Naive thymus-derived CD8-positive, alpha-beta T cell (primary cell): Measurements from ENCODE around the gene RAB2B. TPM values are rescaled to one million over a fixed set of nuclear protein-coding genes. Genes with fewer than 3 reads are reported as not detected.
A peak's percentile ranks its signal among the peaks of the same experiment; 100 is the strongest.

Experiments used
- ATAC-seq, 2 donors: fragments of 150-1000 bp; cut with Tn5 transposase in 1 of 2; sonication (Bioruptor Pico), chemical (Tn5 transposase) in 1 of 2; 1 replicate in 1 of 2; 2 replicates in 1 of 2; pipeline ENCODE4 v1.10.0; 2021; ENCODE audit warnings: mild to moderate bottlenecking in 2 of 2, moderate library complexity in 2 of 2
- POLR2A ChIA-PET: fragments of 350-600 bp; sonication (Branson Sonifier 250); formaldehyde crosslinking; loops from one replicate; lab custom pipeline; 2021; ENCODE audit warnings: antibody characterized with exemption; lab: Charles Lee
- DNase-seq, 10 donors: peaks; one replicate each; pipeline versions ENCODE4 v3.0.0 to v3.0.0-alpha.2; 2020 to 2022
- H3K27ac Mint-ChIP-seq, 10 donors: one replicate each; pipeline ENCODE4 v1.8.0; 2020 to 2022; ENCODE audit warnings: mild to moderate bottlenecking in 10 of 10, mixed read lengths in 10 of 10, moderate library complexity in 4 of 10, inconsistent platforms in 1 of 10
- H3K27me3 Mint-ChIP-seq, 5 donors: one replicate each; pipeline ENCODE4 v1.8.0; 2021 to 2022; ENCODE audit warnings: mixed read lengths in 5 of 5
- H3K36me3 Mint-ChIP-seq, 3 donors: one replicate each; pipeline ENCODE4 v1.8.0; 2020 to 2022; ENCODE audit warnings: mixed read lengths in 3 of 3, mild to moderate bottlenecking in 2 of 3, inconsistent platforms in 1 of 3
- H3K4me1 Mint-ChIP-seq, 4 donors: one replicate each; pipeline ENCODE4 v1.8.0; 2021 to 2022; ENCODE audit warnings: mixed read lengths in 4 of 4
- H3K4me3 Mint-ChIP-seq, 10 donors: one replicate each; pipeline ENCODE4 v1.8.0; 2020 to 2022; ENCODE audit warnings: mild to moderate bottlenecking in 10 of 10, mixed read lengths in 10 of 10, moderate library complexity in 6 of 10, inconsistent platforms in 1 of 10
- H3K9me3 Mint-ChIP-seq, 9 donors: one replicate each; pipeline ENCODE4 v1.8.0; 2020 to 2022; ENCODE audit warnings: mixed read lengths in 9 of 9, mild to moderate bottlenecking in 3 of 9, inconsistent platforms in 1 of 9, moderate library complexity in 1 of 9
- polyA plus RNA-seq, 3 donors: library from polyadenylated mRNA; unstranded; fragments of 300-500 nt; fragmentation: Illumina TruSeq; gene quantifications; one replicate each; pipeline ENCODE4 v1.2.3, GENCODE V29; 2021
- total RNA-seq, 8 experiments: library from RNA in 2 of 8; stranded (reverse) in 2 of 8; gene quantifications; one replicate each; pipeline ENCODE4 v1.2.3 and lab custom pipeline; 2021 to 2026

RAB2B gene
- total and polyA plus RNA-seq, 5 experiments from 2014 or later = 8.7 to 29.2 (median 11.0) TPM

- peak overlapping the region; percentile 92 to 99 (median 98) for H3K4me3 Mint-ChIP-seq
- H3K9me3 Mint-ChIP-seq = peaks cover 0 to 3% (median 0%) of the 10 kb centered on the region in 9 donors
- peak overlapping the region in 8 of 10 donors; percentile 98 to 99 (median 98) for H3K27ac Mint-ChIP-seq
- peaks cover 21 to 54% (median 49%) of the 10 kb centered on the region in 4 donors for H3K4me1 Mint-ChIP-seq
- peaks cover 2 to 23% (median 11%) of the 10 kb centered on the region in 3 donors for H3K36me3 Mint-ChIP-seq
- ATAC-seq = no peak
- no peak for DNase-seq
- POLR2A ChIA-PET = interaction anchor here (2.3 to 3.8 kb wide), 3 partner anchors 17 to 54 kb away, joined by 25 to 46 read pairs (median 31); partner anchors contain the start of genes CHD8, RAB2B, SALL2 and TOX4
- H3K27me3 Mint-ChIP-seq = no peaks in the 10 kb centered on the region
Observed at GRCh38 chr14:21509432-21510143, 32.8 kb upstream of the RAB2B start.

- H3K9me3 Mint-ChIP-seq = peaks cover 0 to 3% (median 0%) of the 10 kb centered on the region in 9 donors
- ATAC-seq = no peak
- no peaks in the 10 kb centered on the region for H3K27me3 Mint-ChIP-seq
- POLR2A ChIA-PET = no interaction called here
- peaks cover 2 to 44% (median 10%) of the 10 kb centered on the region in 3 donors for H3K36me3 Mint-ChIP-seq
- H3K27ac Mint-ChIP-seq = no peak overlapping the region
- peaks cover 19 to 57% (median 53%) of the 10 kb centered on the region in 4 donors for H3K4me1 Mint-ChIP-seq
- H3K4me3 Mint-ChIP-seq = no peak overlapping the region
- DNase-seq = no peak
Observed at GRCh38 chr14:21506557-21506956, 29.8 kb upstream of the RAB2B start.

GRCh38 chr14:21505012-21505553 is 28.3 kb upstream of the RAB2B start:
- ATAC-seq (peak in 1 of 2 donors; percentile 28), DNase-seq (no peak)
- peaks cover 2 to 58% (median 4%) of the 10 kb centered on the region in 3 donors for H3K36me3 Mint-ChIP-seq
- H3K4me1 Mint-ChIP-seq = peaks cover 16 to 51% (median 45%) of the 10 kb centered on the region in 4 donors
- no peaks in the 10 kb centered on the region for H3K9me3 Mint-ChIP-seq
- POLR2A ChIA-PET = no interaction called here
- H3K27ac Mint-ChIP-seq = peak overlapping the region in 7 of 10 donors; percentile 25 to 73 (median 51)
- no peaks in the 10 kb centered on the region for H3K27me3 Mint-ChIP-seq
- H3K4me3 Mint-ChIP-seq = no peak overlapping the region

GRCh38 chr14:21503376-21503775 is 26.6 kb upstream of the RAB2B start:
- H3K4me3 Mint-ChIP-seq = no peak overlapping the region
- H3K4me1 Mint-ChIP-seq = peaks cover 17 to 52% (median 44%) of the 10 kb centered on the region in 4 donors
- H3K9me3 Mint-ChIP-seq = no peaks in the 10 kb centered on the region
- DNase-seq (no peak), ATAC-seq (no peak)
- peaks cover 4 to 75% (median 9%) of the 10 kb centered on the region in 3 donors for H3K36me3 Mint-ChIP-seq
- POLR2A ChIA-PET = interaction anchor here (1.0 to 1.4 kb wide), 2 partner anchors 8 to 27 kb away, joined by 4 read pairs; partner anchors contain the start of genes METTL3, RAB2B and TOX4
- H3K27ac Mint-ChIP-seq = peak overlapping the region in 3 of 10 donors; percentile 10 to 56 (median 37)
- H3K27me3 Mint-ChIP-seq = no peaks in the 10 kb centered on the region

- Mint-ChIP-seq H3K9me3 (no peaks in the 10 kb centered on the region), H3K27ac (peak overlapping the region in 1 of 10 donors; percentile 5), H3K27me3 (no peaks in the 10 kb centered on the region), H3K4me3 (no peak overlapping the region), H3K36me3 (peaks cover 0 to 81% (median 9%) of the 10 kb centered on the region in 3 donors), H3K4me1 (peaks cover 14 to 40% (median 37%) of the 10 kb centered on the region in 4 donors)
- DNase-seq = no peak
- no peak for ATAC-seq
- POLR2A ChIA-PET = interaction anchor here (0.7 kb wide), 1 partner anchor 22 kb away, joined by 4 read pairs; no protein-coding TSS in a partner anchor
Observed at GRCh38 chr14:21501568-21501967, 24.8 kb upstream of the RAB2B start.

GRCh38 chr14:21498540-21499526 is 22.1 kb upstream of the RAB2B start:
- POLR2A ChIA-PET = interaction anchor here (0.5 to 1.6 kb wide), 7 partner anchors 12 to 1696 kb away, joined by 3 to 5 read pairs (median 4); partner anchors contain the start of genes CHD8, METTL3 and SALL2
- H3K36me3 Mint-ChIP-seq = peaks cover 0 to 96% (median 18%) of the 10 kb centered on the region in 3 donors
- ATAC-seq (peak; percentile 78 to 84), DNase-seq (peak in 5 of 10 donors; percentile 35 to 70 (median 63))
- H3K27ac Mint-ChIP-seq = peak overlapping the region; percentile 7 to 93 (median 81)
- peak overlapping the region in 3 of 10 donors; percentile 8 to 36 (median 26) for H3K4me3 Mint-ChIP-seq
- no peaks in the 10 kb centered on the region for H3K9me3 Mint-ChIP-seq
- H3K27me3 Mint-ChIP-seq = no peaks in the 10 kb centered on the region
- H3K4me1 Mint-ChIP-seq = peaks cover 13 to 31% (median 24%) of the 10 kb centered on the region in 4 donors

GRCh38 chr14:21496453-21496852 is 19.7 kb upstream of the RAB2B start:
- Mint-ChIP-seq H3K9me3 (no peaks in the 10 kb centered on the region), H3K4me1 (peaks cover 15 to 26% (median 19%) of the 10 kb centered on the region in 4 donors), H3K27me3 (no peaks in the 10 kb centered on the region), H3K36me3 (peaks cover 0 to 94% (median 24%) of the 10 kb centered on the region in 3 donors), H3K4me3 (no peak overlapping the region), H3K27ac (peak overlapping the region in 3 of 10 donors; percentile 15 to 49 (median 35))
- ATAC-seq = no peak
- no peak for DNase-seq
- POLR2A ChIA-PET = interaction anchor here (0.5 to 0.7 kb wide), 2 partner anchors 39 to 61 kb away, joined by 3 read pairs; no protein-coding TSS in a partner anchor

GRCh38 chr14:21494902-21495762 is 18.4 kb upstream of the RAB2B start:
- Mint-ChIP-seq H3K27ac (peak overlapping the region in 3 of 10 donors; percentile 11 to 36 (median 24)), H3K36me3 (peaks cover 0 to 93% (median 28%) of the 10 kb centered on the region in 3 donors), H3K4me3 (no peak overlapping the region), H3K9me3 (no peaks in the 10 kb centered on the region), H3K27me3 (no peaks in the 10 kb centered on the region), H3K4me1 (peaks cover 11 to 19% (median 17%) of the 10 kb centered on the region in 4 donors)
- POLR2A ChIA-PET = no interaction called here
- no peak for DNase-seq
- ATAC-seq = no peak

GRCh38 chr14:21486640-21487087 is 9.9 kb upstream of the RAB2B start:
- no peak for DNase-seq
- no peaks in the 10 kb centered on the region for H3K27me3 Mint-ChIP-seq
- H3K9me3 Mint-ChIP-seq = no peaks in the 10 kb centered on the region
- POLR2A ChIA-PET = no interaction called here
- no peak overlapping the region for H3K4me3 Mint-ChIP-seq
- peak overlapping the region in 1 of 10 donors; percentile 19 for H3K27ac Mint-ChIP-seq
- ATAC-seq = no peak
- peaks cover 5 to 65% (median 11%) of the 10 kb centered on the region in 3 donors for H3K36me3 Mint-ChIP-seq
- peaks cover 0 to 12% (median 4%) of the 10 kb centered on the region in 4 donors for H3K4me1 Mint-ChIP-seq

- Mint-ChIP-seq H3K4me3 (peak overlapping the region; percentile 93 to 100 (median 100)), H3K9me3 (no peaks in the 10 kb centered on the region)
- ATAC-seq = peak in 1 of 2 donors; percentile 59
Observed at GRCh38 chr14:21476523-21476924, 235 bp downstream of the RAB2B start.

More at GRCh38 chr14:21476523-21476924, 235 bp downstream of the RAB2B start:
- peak overlapping the region; percentile 97 to 100 (median 99) for H3K27ac Mint-ChIP-seq
- H3K36me3 Mint-ChIP-seq = peaks cover 0 to 52% (median 1%) of the 10 kb centered on the region in 3 donors
- H3K4me1 Mint-ChIP-seq = peaks cover 13 to 50% (median 43%) of the 10 kb centered on the region in 4 donors
- peak in 4 of 10 donors; percentile 74 to 91 (median 90) for DNase-seq
- POLR2A ChIA-PET = interaction anchor here (0.6 to 3.5 kb wide), 11 partner anchors 10 to 1736 kb away, joined by 3 to 42 read pairs (median 5); partner anchors contain the start of genes CHD8, METTL3, PIP4P1 and SALL2
- no peaks in the 10 kb centered on the region for H3K27me3 Mint-ChIP-seq
